Measurements from ENCODE around the gene EML2. TPM values are rescaled to one million over a fixed set of nuclear protein-coding genes. Genes with fewer than 3 reads are reported as not detected.

Gene EML2
- total and polyA plus RNA-seq, 2 of the 8 experiments (the other 6 are each of a cell fraction or from before 2014, with no cell fraction given), result 28.8 to 29.4 TPM

- TF ChIP-seq CHD7 (IDR thresholded peaks at IDR 0.05; ENCODE audit: insufficient replicate concordance, low read length) (no peak), ZNF274 (IDR thresholded peaks at IDR 0.05; ENCODE audit: borderline replicate concordance, extremely low read depth, low read length) (no peak), CTBP2 (IDR thresholded peaks at IDR 0.05; ENCODE audit: borderline replicate concordance, insufficient read depth, insufficient read length, low read length) (no peak), E2F6 (IDR thresholded peaks at IDR 0.05) (no peak), TEAD4 (IDR thresholded peaks at IDR 0.05; ENCODE audit: low read depth, low read length) (no peak), BRCA1 (IDR thresholded peaks at IDR 0.05; ENCODE audit: low read depth, low read length) (no peak)
Observed at GRCh38 chr19:45674946-45675345, 35.7 kb upstream of the EML2 start (continued).

Measured in H1 (cell line).